Eye (tissue), 1 donor: ENCODE data around the gene ROR2.

Experiments
- DNase-seq: peaks from one replicate; pipeline ENCODE4 v3.0.0-alpha.2; 2015

ROR2 gene

GRCh38 chr9:91865041-91865440, 85.0 kb downstream of the ROR2 start:
- DNase-seq = peak; percentile 33

DNA sequence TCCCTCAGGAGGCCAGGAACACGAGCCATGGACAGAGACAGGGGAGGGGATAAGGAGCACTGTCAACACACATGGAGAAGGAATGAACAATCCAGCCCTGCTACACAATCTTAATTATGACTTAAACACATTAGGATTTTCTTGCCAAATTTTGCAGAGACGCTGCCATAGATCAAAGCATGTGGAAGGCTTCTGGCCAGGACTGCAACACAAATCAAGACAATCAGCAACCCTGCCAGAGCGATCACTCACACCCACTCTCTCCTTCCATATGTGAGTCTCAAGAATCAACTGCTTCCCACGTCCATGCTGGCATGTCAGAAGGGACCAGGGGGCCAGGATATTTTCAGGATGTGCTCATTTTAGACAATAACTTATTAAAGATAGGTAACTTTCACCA, 85.6 kb downstream of the ROR2 start:
- no peak for DNase-seq

DNA sequence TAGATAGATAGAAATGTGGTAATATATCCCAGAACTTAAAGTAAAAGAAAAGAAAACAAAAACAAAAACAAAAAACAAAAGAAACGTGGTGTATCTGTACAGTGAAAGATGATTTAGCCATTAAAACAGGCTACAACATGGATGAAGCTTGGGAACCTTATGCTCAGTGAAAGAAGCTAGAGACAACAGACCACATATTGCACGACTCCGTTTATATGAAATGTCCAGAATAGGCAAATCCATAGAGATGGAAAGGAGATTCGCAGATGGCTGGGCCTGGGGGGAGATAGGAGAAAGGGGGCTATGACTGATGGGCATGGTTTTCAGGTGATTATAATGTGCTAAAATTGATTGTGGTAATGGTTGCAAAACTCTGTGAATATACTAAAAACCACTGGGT, 86.6 kb downstream of the ROR2 start:
- DNase-seq = no peak

- peak; percentile 60 for DNase-seq
These were observed 91.6 kb downstream of the ROR2 start for GRCh38 chr9:91858213-91859030.

DNA sequence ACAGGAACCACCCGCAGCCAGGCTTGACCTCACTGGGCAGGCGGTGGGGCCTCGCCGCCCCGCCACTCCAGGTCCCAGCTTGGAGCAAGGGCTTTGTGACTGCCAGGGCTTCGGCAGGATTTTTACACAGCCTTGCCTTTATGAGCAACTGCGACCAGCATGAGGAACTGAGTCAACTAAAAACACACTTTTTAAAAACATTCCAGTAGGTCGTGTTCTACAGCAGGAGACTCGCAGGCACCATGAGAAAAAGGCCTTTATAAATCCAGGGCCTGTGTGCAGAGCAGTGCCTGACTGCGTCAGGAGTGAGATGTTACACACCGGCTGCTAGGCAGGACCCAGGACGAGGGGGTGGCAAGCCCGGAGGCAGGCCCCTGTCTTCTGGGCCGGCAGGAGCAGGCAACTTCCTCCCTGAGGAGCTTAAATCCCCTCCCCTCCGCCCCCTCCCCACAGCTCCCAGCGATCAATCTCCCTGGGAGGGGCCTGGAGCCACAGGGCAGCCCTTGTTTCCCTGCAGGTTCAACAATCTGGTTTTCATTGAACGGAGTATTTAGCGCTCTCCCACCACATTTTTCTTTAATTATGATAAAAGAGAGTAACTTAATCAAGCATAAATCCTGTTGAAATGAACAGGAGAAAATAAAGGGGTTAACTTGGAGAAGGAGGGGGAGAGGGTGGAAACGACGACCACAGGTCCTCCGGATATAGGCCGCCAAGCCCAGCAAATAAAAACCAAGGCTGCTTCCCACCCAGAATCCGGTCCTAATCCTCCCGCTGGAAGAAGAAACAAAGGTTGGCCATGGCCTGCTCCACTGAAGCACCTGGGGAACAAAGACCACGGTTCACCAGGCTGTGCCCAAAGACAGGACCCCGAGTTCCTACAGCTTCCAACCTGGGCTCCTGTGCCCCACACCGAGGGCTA, 92.5 kb downstream of the ROR2 start:
- DNase-seq = peak; percentile 82

DNA sequence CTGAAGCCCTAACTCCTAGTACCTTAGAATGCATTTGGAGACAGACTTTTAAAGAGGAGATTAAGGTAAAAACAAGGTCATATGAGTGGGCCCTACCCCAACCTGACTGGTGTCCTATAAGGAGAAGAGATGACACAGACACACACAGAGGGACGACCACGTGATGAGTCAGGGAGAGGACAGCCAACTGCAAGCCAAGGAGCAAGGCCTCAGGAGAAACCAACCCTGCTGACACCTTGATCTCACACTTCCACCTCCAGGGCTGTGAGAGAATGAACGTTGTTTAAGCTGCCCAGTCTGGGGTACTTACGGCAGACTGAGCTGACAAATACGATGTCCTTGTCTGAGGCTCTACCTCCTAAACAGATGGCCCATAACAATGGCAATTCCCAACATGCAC, 93.6 kb downstream of the ROR2 start:
- DNase-seq = no peak

DNA sequence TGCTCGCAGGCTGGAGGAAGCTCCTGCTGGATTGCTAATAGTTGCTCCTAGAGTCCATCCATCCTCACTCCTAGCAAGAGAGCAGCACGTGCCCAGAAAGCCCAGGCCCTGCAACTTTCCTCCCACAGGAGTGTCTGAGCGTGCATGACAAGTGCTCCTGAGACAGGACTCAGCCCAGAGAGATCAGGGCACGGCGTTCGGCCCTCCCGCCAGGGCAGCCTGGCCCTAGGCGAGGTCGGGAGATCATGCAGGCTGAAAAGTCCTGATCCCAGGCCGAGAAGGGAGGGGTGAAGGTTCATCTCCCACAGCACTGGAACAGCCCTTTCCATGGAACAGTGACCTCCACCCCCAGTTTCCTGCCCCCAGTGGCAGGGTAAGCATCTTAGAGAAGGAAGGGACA, 94.8 kb downstream of the ROR2 start:
- no peak for DNase-seq

DNA sequence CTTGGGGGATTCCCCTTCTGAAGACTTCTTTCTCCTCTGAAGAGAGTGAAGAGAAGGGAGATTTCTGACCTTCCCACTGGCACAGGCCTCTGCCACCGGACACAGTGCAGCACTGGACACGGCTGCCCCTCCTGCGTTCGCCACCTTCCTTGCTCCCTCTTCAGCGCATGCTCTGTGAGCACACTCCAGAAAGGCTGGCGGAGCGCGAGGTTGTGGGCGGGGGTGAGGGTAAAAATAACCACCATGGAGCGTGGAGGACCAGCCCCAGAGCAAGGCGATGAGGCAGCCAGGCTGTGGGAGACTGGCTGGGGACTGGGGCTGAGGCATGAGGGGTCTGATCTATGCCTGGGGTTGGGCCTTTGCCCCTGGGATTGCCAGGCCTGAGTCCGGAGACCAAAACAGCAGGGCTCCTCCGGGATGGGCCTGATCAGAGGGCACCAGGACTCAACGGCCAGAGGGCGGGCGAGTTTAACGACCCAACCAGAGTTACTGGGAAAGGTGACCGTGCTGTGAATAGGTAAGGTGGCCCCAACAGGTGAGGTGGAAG, 97.2 kb downstream of the ROR2 start:
- DNase-seq = no peak

DNA sequence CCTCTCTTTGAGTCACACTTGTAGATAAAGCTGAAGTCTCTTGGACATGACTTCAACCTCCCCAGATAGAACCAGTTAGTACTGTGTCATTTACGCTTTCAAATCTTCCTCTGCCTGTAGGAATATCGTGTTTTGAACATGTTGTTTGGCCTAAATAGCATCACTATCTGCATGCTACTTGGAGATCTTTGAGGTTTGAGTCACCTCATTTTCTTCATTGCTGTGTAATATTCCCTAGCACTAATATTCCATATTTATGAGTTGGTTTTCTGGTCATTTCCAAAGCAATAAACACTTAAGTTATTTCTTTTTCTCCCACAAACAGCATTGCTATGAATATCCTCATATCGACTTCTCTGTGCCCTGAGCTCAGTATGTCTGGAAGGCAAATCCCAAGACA, 100.3 kb downstream of the ROR2 start:
- no peak for DNase-seq

- no peak for DNase-seq
These were observed 101.9 kb downstream of the ROR2 start for GRCh38 chr9:91848146-91848545.

DNA sequence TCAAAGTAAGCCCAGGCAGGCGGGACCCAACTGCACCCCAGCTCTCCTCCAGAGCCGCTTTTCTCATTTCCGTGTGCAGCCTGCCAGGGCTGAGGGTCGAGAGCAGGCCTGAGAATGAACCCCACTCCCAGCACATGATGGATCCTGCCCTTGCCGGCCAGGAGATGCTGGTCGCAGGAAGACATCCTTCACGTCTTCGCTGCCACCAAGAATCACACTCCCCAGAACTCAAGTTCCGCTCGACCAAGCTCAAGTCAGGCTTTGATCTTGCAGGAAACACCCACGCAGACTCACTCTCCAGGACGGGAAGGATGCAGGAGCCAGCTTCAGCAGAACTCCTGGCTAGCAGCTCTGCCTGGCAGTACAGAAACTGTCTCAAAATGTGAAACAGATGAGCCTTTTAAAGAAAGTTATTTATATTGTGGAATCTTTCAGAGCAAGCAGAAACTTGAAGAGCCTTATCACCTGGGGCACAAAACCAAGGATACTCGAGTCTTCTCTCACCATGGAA, 102.4 kb downstream of the ROR2 start:
- peak; percentile 60 for DNase-seq

GRCh38 chr9:91845879-91846278, 104.1 kb downstream of the ROR2 start:
- no peak for DNase-seq

- no peak for DNase-seq
These were observed 105.2 kb downstream of the ROR2 start for GRCh38 chr9:91844701-91845291.

- DNase-seq = no peak
These were observed 105.8 kb downstream of the ROR2 start for GRCh38 chr9:91844190-91844589.

DNA sequence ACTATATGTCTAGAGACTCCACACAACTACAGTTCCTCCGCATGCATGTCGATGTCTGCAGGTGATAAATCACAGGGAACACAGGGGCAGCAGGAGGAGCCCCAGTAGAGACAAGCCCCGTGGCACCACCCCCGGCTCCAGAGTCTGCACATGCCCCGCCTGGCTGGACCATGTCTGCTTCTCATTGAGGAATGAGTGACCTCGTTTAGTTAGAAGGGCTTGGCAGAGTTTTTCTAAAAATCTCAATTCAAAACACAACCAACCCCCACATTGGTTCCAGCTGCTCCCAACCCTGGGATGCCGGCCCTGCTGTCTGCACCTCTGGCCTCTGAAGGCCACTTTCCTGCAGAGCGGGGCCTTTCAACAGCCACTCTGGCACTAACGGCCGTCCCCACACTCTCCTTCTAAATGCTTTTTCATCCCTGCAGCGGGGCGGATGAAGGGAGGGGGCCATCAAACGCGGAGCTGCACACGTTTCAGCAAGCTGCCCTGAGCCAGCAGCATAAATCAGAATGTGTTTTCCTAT, 106.3 kb downstream of the ROR2 start:
- DNase-seq = peak; percentile 81

- DNase-seq = no peak
These were observed 106.9 kb downstream of the ROR2 start for GRCh38 chr9:91843093-91843492.

DNA sequence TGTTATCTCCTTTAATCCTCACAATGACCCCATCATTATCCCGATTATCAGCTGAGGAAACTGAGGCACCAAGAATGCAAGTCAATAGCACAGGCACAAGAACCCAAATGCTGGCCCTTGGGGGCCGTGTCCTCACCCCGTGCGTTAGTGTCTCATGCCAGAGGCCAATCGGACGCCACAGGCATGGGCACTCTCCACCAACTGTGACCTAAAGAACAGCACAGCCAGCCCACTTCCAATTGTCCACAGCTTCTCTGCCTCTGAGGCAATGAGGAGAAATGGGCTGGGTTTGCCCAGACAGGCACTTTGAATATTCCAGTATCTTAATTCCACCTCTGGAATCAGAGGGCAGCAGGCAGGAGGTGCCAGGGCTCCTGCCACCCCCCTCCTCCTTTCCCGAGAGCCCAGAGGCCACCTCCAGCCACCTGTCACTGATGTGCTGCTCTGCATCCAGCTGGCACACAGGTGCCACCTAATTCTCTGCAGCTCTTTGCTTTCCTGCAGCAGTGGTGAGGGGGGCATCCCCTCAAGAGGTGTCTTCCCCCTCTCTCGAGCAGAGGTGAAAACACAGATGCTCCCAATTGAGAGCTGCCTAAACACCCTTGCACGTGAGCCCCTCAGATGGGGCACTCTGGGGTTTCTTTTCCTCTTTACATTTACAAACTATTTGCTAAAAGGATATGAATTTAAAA, 107.5 kb downstream of the ROR2 start:
- DNase-seq = no peak

GRCh38 chr9:91841591-91841990, 108.4 kb downstream of the ROR2 start:
- DNase-seq = no peak

GRCh38 chr9:91840882-91841281, 109.1 kb downstream of the ROR2 start:
- DNase-seq = no peak

DNA sequence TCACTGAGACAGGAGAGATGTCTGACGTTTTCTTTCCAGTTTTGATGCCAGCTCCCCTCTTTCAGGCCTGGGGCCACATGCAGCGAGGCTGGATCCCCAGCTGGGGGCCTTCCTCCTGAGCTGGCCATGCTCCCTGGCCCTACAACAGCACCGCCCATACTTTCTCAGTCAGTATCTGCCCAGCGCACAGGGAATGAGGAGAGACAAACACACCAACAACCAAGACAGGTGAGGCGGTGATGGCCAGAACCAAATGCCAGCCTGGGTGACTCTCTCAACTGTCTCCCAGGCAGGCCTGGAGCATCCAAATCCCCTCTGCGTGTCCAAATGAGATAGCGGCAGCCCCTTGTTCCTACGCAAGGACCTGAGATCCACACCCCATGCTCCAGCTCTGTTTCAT, 109.6 kb downstream of the ROR2 start:
- DNase-seq = no peak

DNA sequence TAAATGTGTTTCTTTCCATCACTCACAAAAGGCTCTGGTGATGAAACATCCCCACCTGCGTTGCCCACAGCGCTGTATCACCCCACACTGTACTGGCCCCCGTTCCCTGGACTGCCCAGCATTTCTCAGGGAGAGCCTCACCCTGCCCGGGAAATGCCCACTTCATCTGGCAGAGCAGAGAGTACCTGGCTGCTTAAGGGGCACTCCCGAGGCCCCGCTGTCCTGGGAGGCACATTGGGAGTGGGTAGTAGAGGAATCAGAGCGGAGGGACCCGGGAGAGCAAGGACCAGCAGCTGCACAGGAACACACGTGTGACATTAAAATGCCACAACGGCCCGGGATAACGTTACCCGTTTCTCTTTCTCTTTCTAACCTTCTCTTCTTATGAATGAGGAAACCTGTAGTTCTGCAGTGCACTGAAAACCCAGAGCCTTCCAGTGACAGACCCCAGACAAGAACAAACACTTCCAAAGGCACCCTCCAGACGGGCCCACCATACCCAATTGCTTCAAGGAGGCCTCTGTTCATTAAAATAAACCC, 110.0 kb downstream of the ROR2 start:
- DNase-seq = no peak
